K562 (cell line): ENCODE results near the gene MAPRE2.

Source experiments
- GATAD2A ChIP-seq: fragments of 450-650 bp; IDR thresholded peaks from 2 replicates; pipeline ENCODE4 v1.6.1; 2017
- MAX ChIP-seq: sonication (generic); formaldehyde crosslinking; IDR thresholded peaks from 2 replicates; pipeline ENCODE4 v1.9.0; 2022; ENCODE audit warnings: mild to moderate bottlenecking, missing genetic modification reagents
- MLLT1 ChIP-seq, 2 experiments: fragments of 450-650 bp; IDR thresholded peaks; 2 replicates each; pipeline ENCODE4 v1.6.1; 2016
- RNF219 ChIP-seq: fragments of 250-450 bp; sonication (Bioruptor Pico); IDR thresholded peaks from 2 replicates; pipeline ENCODE4 v1.5.0; 2022; ENCODE audit warnings: mild to moderate bottlenecking
- ZNF174 ChIP-seq: fragments of 250-450 bp; sonication (Bioruptor Pico); IDR thresholded peaks from 2 replicates; pipeline ENCODE4 v1.4.0; 2020; ENCODE audit warnings: mild to moderate bottlenecking

- TF ChIP-seq MLLT1 (IDR thresholded peaks at IDR 0.05) (no peak), MAX (CRISPR knock-in tag) (no peak), ZNF174 (no peak), GATAD2A (no peak), RNF219 (no peak)
These were observed 32.2 kb downstream of the MAPRE2 start for GRCh38 chr18:35073186-35074105.
